HG03457 (cell line): Measurements from ENCODE around the gene ATP5PB.

ENCODE experiments used
- ATAC-seq: cut with Tn5 transposase; IDR thresholded peaks from one replicate; pipeline ENCODE4 v1.9.1; 2021; ENCODE audit warnings: moderate number of reproducible peaks; ENCODE audit not compliant: unreplicated experiment

Gene ATP5PB

GRCh38 chr1:111474106-111474505 lies 24.8 kb downstream of the ATP5PB start:
- no peak for ATAC-seq

DNA sequence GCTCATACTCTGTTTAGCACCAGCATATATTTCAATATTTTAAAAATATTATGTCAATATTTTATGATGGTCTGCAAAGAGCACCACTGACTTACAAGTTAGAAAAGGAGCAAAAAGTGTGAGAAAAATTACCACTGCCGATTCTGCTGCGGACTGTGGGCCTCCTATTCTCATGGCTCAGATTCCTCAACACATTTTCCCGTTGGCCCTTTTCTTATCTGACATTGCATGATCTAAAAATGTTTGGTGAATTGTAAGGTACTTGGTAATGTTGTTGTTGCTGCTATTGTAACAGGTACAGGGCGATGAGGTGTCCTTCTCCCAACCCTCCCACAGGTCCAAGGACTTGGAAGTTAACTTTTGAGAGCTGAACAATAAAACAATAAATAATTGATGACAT lies 25.3 kb downstream of the ATP5PB start:
- ATAC-seq, result no peak

DNA sequence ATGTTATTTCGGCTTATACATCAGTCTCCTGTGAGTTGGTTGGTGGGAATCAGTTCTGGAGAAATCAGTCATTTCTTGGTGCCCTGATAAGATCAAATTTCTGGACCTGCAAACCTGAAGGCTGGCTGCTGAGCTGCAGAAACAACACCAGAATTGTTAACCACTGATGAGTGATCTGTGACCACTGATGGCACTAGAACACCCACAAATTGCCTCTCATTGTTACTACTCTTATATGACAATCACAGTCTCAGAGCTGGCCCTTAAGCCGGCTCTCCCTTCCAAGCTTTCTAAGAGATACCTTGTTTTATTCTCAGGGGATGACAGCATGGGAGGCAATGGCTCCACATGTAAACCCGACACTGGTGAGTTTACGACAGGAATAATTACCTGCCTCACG lies 26.4 kb downstream of the ATP5PB start:
- ATAC-seq, result no peak

- ATAC-seq, result no peak
These were observed 26.9 kb downstream of the ATP5PB start for GRCh38 chr1:111476214-111476613.

- no peak for ATAC-seq
These were observed 27.6 kb downstream of the ATP5PB start for GRCh38 chr1:111476761-111477309.

- ATAC-seq, result no peak
These were observed 31.4 kb downstream of the ATP5PB start for GRCh38 chr1:111480674-111481073.

GRCh38 chr1:111481387-111482221 lies 32.3 kb downstream of the ATP5PB start:
- ATAC-seq, result no peak

DNA sequence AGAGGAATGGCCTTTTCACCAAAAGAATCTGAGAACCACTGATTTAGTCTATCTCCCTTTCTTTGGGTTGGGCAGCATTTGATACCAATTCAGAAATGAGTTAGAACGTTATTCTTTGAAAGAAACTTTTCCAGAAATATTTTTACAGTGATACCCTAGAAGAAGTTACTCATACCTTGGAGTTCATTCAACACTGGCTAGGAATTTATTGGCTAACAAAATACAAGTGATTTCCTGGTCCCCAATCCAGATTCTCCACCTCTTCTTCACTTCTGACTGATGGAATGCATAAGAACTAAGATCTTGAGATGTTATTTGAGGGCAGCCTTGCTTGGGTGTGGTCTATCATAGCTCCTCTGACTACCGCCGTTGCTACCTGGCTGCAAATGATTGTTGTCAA lies 33.9 kb downstream of the ATP5PB start:
- ATAC-seq, result no peak

DNA sequence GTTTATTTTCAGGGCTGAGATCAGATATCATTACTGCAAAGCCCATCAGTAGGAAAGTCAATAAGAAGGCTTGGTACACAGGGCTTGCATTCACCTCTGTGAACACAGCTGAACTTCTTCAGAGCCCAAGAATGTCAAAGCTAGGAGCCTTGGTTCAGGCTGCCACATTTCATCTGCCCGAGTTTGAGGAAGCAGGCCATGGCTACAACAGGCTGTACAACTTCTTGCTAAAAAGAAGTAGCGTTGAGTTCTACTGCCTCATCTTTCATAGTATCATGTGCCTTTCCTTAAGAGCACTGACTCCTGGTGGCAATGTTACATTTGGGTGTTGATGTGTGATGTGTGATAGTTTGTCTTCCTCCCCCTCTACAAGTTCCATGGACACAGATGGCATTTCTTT lies 34.6 kb downstream of the ATP5PB start:
- no peak for ATAC-seq

DNA sequence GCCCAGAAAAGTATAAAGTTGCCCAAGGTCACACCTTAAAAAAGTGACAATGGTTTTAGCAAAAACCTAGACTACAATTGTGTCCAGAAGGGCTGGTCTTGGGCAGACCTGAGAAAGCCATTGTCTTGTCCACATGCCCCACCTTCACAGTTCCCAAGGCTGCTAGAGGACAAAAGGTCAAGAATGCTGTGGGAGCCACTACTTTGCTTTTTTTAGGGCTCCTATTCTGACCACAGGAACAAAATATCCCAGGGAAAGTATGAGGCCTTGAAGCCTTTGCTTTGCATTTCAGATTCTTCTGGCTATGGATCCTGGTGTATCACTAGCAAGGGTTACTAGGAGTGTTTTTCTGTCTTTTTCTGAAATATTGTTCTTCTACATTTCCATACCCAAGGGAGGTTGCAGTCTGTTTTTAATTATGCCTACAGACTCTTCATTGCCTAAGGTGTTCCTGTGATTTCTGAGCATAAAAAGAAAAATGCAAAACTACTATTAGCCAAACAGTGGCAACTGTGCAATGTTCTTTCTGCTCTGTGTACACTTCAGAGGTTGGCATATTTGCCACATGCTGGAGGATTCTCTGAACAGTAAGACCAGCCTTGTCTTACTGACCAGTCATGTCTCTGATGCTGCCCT lies 35.2 kb downstream of the ATP5PB start:
- ATAC-seq, result no peak

GRCh38 chr1:111486431-111486830 lies 37.2 kb downstream of the ATP5PB start:
- no peak for ATAC-seq

DNA sequence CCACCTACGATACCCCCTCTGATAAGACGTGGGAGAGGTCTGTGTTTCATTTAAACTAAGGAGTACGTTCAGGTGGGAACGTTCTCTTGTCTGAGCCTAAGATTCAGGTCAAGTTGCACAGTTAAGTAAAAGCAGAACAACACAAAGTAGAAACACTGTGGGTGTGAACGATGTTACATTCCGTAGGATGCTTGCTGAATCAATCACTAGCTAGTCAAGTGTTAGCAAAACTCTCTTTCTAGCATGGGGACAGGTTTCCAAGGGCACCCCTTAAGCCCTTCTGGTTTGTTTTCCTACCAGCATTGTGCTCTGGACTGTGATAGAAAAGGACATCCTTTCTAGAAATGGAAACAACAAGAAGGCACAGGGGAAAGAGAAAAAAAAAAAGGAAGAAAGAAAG lies 37.9 kb downstream of the ATP5PB start:
- no peak for ATAC-seq

GRCh38 chr1:111488669-111489068 lies 39.4 kb downstream of the ATP5PB start:
- ATAC-seq, result no peak

- no peak for ATAC-seq
These were observed 40.3 kb downstream of the ATP5PB start for GRCh38 chr1:111489604-111490003.

- no peak for ATAC-seq
These were observed 41.0 kb downstream of the ATP5PB start for GRCh38 chr1:111490220-111490619.

DNA sequence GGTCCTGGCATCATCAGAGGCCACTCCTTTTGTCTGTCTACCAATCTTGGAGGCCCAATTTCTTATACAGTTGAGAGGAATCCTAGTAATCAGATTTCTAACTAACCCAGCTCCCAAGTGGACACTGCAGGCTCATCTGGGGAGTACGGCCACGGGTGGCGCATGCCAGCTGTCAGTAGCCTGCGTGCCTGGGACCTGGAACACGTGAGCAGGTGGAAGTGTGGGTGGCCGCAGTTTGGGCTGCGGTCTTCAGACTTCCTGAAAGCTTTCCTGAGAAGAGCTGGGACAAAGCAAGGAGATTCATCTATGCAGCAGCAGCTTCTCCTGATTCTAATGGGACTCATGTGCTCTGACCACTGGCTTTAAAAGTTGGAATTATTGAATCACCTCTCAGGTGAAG lies 41.8 kb downstream of the ATP5PB start:
- no peak for ATAC-seq

DNA sequence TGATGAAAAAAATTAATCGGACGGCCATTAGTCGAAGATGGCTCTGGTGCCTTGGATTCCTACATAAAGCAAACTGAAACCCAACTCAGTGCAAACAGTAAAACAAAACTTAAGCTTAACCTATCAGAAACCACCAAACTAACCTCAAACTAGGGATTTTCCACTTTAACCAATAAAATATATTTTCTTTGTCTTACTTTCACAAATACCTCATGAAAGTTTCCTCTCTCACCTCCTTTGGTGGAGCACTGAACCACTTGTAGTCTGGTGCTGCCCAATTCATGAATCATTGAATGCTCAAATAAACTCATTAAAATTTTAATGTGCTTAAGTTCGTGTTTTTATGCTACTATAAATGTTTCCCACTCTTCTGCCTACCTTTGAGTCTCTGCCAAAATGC lies 47.1 kb downstream of the ATP5PB start:
- ATAC-seq, result no peak

DNA sequence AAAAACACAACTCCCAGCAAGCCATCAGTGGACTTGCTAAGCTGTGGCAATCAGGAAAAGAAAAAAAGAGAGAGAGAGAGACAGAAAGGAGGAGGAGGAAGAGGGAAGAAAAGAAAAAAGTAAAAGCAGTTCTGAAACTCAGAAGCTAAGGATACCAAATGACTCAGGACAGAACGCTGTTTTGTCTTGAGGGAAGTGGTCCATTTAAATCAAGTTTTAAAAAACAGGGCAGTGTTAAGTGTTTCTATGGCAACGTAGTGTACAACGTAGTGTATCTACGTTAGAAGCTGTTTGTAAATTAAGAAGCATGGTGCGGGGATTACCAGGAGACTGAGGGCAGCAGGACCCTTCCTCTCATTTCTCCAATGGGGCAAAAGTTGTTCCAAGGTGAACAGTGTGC lies 48.3 kb downstream of the ATP5PB start:
- no peak for ATAC-seq

DNA sequence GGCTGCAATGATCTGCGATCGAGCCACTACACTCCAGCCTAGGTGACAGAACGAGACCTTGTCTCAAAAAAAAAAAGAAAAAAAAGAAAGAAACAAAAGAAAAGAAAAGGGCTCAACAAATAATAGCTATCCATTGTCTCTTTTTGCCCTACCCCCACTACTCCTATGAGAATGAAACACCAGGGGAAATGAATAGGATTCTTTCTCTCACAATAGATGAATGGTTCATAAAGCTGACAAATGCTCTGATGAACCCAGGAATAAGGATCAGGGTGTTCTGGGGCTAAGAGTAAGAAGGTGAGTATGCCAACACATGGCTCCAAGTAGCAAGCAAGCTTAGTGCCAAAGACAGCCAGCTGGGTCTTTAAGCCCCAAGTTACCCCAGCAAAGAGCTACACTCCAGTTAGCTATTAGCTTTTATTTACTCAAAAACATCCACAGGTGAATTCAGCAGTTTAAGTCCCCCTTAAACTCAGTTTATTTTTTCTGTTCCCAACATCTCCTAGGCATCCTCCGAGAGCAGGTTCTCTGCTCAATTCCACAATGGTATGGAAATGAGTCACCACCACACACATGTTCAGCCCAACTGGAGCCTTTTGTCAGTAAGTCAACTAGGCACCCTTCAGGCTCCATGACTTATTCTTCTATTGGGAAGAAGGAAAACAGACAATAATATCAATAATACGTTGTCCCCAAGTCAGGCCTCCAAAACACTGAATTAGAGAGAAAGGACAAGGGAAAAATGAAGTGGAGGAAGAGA lies 49.9 kb downstream of the ATP5PB start:
- ATAC-seq, result no peak

- no peak for ATAC-seq
These were observed 52.4 kb downstream of the ATP5PB start for GRCh38 chr1:111501645-111502044.

GRCh38 chr1:111503585-111504060 lies 54.4 kb downstream of the ATP5PB start, which contains the start of the genes ADORA3 and TMIGD3:
Gene ADORA3 (minus strand): TSS chr1:111503633. CDS start chr1:111503354, 279 bp downstream.
Gene TMIGD3 (minus strand): TSS chr1:111503633. CDS start chr1:111503354, 279 bp downstream.
- no peak for ATAC-seq
